Loucy (cell line): ENCODE results near the gene LIMK2.

Experiments
- CTCF ChIP-seq: fragments of 200-600 bp; sonication (generic); conservative IDR thresholded peaks from 2 replicates; pipeline ENCODE4 v1.5.1; 2014; ENCODE audit warnings: mild to moderate bottlenecking, antibody characterized with exemption, low read length
- EZH2phosphoT487 ChIP-seq: fragments of 200-600 bp; IDR thresholded peaks from 2 replicates; pipeline ENCODE4 v1.6.1; 2018; ENCODE audit warnings: antibody characterized with exemption, mild to moderate bottlenecking, moderate library complexity, borderline replicate concordance

GRCh38 chr22:31260474-31260856, 48.4 kb downstream of the LIMK2 start:
- no peak for TF ChIP-seq CTCF
- no peak for TF ChIP-seq EZH2phosphoT487
